Measurements from ENCODE around the gene TRIM66.

DNA sequence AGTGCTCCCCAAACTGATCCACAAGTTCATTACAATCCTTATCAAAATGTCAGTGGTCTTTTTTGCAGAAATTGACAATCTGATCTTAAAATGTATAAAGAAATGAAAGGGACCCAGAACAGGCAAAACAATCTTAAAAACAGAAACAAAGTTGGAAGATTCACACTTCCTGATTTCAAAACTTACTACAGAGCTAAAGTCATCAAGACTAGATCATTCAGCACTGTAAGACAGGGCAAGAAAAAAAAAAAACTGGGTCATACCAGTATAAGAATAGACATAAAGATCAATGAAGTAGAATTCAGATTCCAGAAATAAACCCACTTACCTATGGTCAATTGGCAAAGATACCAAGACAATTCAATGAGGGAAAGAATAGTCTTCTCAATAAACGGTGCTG lies 84.0 kb downstream of the TRIM66 start:
- TF ChIP-seq CEBPB (IDR thresholded peaks at IDR 0.05; ENCODE audit: borderline replicate concordance in 1 of 2, low read depth in 2 of 2, low read length in 2 of 2) = no peak
- TF ChIP-seq, protein P1, sequence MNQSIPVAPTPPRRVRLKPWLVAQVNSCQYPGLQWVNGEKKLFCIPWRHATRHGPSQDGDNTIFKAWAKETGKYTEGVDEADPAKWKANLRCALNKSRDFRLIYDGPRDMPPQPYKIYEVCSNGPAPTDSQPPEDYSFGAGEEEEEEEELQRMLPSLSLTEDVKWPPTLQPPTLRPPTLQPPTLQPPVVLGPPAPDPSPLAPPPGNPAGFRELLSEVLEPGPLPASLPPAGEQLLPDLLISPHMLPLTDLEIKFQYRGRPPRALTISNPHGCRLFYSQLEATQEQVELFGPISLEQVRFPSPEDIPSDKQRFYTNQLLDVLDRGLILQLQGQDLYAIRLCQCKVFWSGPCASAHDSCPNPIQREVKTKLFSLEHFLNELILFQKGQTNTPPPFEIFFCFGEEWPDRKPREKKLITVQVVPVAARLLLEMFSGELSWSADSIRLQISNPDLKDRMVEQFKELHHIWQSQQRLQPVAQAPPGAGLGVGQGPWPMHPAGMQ (IDR thresholded peaks at IDR 0.05; ENCODE audit: borderline replicate concordance) = no peak
- TF ChIP-seq, protein P2, sequence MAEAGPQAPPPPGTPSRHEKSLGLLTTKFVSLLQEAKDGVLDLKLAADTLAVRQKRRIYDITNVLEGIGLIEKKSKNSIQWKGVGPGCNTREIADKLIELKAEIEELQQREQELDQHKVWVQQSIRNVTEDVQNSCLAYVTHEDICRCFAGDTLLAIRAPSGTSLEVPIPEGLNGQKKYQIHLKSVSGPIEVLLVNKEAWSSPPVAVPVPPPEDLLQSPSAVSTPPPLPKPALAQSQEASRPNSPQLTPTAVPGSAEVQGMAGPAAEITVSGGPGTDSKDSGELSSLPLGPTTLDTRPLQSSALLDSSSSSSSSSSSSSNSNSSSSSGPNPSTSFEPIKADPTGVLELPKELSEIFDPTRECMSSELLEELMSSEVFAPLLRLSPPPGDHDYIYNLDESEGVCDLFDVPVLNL (IDR thresholded peaks at IDR 0.05; ENCODE audit: low read depth, low read length) = no peak
- no peak for TF ChIP-seq RB1 (IDR thresholded peaks at IDR 0.05; ENCODE audit: borderline replicate concordance)
- TF ChIP-seq, protein P3, sequence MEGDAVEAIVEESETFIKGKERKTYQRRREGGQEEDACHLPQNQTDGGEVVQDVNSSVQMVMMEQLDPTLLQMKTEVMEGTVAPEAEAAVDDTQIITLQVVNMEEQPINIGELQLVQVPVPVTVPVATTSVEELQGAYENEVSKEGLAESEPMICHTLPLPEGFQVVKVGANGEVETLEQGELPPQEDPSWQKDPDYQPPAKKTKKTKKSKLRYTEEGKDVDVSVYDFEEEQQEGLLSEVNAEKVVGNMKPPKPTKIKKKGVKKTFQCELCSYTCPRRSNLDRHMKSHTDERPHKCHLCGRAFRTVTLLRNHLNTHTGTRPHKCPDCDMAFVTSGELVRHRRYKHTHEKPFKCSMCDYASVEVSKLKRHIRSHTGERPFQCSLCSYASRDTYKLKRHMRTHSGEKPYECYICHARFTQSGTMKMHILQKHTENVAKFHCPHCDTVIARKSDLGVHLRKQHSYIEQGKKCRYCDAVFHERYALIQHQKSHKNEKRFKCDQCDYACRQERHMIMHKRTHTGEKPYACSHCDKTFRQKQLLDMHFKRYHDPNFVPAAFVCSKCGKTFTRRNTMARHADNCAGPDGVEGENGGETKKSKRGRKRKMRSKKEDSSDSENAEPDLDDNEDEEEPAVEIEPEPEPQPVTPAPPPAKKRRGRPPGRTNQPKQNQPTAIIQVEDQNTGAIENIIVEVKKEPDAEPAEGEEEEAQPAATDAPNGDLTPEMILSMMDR (IDR thresholded peaks at IDR 0.05 in 2 of 3, conservative IDR thresholded peaks at IDR 0.05 in 1 of 3; ENCODE audit: control insufficient read depth in 2 of 3, extremely low read depth in 1 of 3, insufficient read depth in 1 of 3, low read depth in 3 of 3, low read length in 3 of 3) = no peak
- no peak for TF ChIP-seq JUNB (IDR thresholded peaks at IDR 0.05)
- TF ChIP-seq SP1 (IDR thresholded peaks at IDR 0.05; ENCODE audit: low read depth, low read length) = no peak
- TF ChIP-seq, protein P4, sequence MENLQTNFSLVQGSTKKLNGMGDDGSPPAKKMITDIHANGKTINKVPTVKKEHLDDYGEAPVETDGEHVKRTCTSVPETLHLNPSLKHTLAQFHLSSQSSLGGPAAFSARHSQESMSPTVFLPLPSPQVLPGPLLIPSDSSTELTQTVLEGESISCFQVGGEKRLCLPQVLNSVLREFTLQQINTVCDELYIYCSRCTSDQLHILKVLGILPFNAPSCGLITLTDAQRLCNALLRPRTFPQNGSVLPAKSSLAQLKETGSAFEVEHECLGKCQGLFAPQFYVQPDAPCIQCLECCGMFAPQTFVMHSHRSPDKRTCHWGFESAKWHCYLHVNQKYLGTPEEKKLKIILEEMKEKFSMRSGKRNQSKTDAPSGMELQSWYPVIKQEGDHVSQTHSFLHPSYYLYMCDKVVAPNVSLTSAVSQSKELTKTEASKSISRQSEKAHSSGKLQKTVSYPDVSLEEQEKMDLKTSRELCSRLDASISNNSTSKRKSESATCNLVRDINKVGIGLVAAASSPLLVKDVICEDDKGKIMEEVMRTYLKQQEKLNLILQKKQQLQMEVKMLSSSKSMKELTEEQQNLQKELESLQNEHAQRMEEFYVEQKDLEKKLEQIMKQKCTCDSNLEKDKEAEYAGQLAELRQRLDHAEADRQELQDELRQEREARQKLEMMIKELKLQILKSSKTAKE (IDR thresholded peaks at IDR 0.05; ENCODE audit: low read depth, poor library complexity, severe bottlenecking) = no peak
- TF ChIP-seq, protein P5, sequence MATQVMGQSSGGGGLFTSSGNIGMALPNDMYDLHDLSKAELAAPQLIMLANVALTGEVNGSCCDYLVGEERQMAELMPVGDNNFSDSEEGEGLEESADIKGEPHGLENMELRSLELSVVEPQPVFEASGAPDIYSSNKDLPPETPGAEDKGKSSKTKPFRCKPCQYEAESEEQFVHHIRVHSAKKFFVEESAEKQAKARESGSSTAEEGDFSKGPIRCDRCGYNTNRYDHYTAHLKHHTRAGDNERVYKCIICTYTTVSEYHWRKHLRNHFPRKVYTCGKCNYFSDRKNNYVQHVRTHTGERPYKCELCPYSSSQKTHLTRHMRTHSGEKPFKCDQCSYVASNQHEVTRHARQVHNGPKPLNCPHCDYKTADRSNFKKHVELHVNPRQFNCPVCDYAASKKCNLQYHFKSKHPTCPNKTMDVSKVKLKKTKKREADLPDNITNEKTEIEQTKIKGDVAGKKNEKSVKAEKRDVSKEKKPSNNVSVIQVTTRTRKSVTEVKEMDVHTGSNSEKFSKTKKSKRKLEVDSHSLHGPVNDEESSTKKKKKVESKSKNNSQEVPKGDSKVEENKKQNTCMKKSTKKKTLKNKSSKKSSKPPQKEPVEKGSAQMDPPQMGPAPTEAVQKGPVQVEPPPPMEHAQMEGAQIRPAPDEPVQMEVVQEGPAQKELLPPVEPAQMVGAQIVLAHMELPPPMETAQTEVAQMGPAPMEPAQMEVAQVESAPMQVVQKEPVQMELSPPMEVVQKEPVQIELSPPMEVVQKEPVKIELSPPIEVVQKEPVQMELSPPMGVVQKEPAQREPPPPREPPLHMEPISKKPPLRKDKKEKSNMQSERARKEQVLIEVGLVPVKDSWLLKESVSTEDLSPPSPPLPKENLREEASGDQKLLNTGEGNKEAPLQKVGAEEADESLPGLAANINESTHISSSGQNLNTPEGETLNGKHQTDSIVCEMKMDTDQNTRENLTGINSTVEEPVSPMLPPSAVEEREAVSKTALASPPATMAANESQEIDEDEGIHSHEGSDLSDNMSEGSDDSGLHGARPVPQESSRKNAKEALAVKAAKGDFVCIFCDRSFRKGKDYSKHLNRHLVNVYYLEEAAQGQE (IDR thresholded peaks at IDR 0.05; ENCODE audit: low read depth, low read length) = no peak
- no peak for TF ChIP-seq POLR2A (IDR thresholded peaks at IDR 0.05; ENCODE audit: low read depth, low read length)
- no peak for TF ChIP-seq CHD2 (IDR thresholded peaks at IDR 0.05; ENCODE audit: borderline replicate concordance, low read depth, low read length)
- TF ChIP-seq NR2F1 (conservative IDR thresholded peaks at IDR 0.05) = no peak
- TF ChIP-seq, protein P6, sequence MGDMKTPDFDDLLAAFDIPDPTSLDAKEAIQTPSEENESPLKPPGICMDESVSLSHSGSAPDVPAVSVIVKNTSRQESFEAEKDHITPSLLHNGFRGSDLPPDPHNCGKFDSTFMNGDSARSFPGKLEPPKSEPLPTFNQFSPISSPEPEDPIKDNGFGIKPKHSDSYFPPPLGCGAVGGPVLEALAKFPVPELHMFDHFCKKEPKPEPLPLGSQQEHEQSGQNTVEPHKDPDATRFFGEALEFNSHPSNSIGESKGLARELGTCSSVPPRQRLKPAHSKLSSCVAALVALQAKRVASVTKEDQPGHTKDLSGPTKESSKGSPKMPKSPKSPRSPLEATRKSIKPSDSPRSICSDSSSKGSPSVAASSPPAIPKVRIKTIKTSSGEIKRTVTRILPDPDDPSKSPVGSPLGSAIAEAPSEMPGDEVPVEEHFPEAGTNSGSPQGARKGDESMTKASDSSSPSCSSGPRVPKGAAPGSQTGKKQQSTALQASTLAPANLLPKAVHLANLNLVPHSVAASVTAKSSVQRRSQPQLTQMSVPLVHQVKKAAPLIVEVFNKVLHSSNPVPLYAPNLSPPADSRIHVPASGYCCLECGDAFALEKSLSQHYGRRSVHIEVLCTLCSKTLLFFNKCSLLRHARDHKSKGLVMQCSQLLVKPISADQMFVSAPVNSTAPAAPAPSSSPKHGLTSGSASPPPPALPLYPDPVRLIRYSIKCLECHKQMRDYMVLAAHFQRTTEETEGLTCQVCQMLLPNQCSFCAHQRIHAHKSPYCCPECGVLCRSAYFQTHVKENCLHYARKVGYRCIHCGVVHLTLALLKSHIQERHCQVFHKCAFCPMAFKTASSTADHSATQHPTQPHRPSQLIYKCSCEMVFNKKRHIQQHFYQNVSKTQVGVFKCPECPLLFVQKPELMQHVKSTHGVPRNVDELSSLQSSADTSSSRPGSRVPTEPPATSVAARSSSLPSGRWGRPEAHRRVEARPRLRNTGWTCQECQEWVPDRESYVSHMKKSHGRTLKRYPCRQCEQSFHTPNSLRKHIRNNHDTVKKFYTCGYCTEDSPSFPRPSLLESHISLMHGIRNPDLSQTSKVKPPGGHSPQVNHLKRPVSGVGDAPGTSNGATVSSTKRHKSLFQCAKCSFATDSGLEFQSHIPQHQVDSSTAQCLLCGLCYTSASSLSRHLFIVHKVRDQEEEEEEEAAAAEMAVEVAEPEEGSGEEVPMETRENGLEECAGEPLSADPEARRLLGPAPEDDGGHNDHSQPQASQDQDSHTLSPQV (IDR thresholded peaks at IDR 0.05) = no peak

All from GM12878 (cell line).